ENCODE results near the gene ANKUB1.

ANKUB1 gene

DNA sequence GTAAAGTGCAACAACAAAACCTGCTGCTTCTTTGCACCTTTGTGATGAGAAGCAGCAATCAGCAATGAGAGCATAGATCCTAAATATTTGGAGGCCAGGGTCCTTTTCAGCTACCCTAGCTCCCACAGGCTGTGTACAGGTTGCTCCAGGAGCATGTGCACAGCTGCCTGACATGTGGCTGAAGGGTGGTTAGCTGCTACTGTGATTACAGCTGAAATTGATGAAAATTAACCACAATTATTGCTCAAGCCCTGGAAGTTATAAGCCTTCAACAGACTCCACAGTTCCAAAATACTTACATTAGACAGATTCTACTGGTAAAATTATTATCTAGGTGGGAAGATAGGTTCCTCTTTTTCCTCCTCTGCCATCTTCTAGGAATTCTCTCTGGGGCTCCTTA, 68.6 kb downstream of the ANKUB1 start:
- Histone ChIP-seq H3K9ac (ENCODE audit: low read length) (no peak overlapping the region), H3K9me2 (replicated peaks; ENCODE audit: insufficient read depth, low read length) (no peaks in the 10 kb centered on the region), H4K20me1 (ENCODE audit: low read depth, low read length) (no peaks in the 10 kb centered on the region), H3K9me3 (ENCODE audit: insufficient read depth, low read length) (no peaks in the 10 kb centered on the region), H3K36me3 (ENCODE audit: low read length) (no peaks in the 10 kb centered on the region), H3F3A (ENCODE audit: insufficient read depth) (no peaks in the 10 kb centered on the region), H3K4me3 (ENCODE audit: insufficient read depth, low read length, poor library complexity, severe bottlenecking) (no peak overlapping the region), H3K79me2 (ENCODE audit: insufficient read depth, low read length) (no peaks in the 10 kb centered on the region), H3K27me3 (ENCODE audit: low read length) (no peaks in the 10 kb centered on the region), H3K27ac (ENCODE audit: low read depth, low read length) (no peak overlapping the region), H2AFZ (ENCODE audit: low read depth, low read length, severe bottlenecking) (no peak overlapping the region), H3K4me2 (ENCODE audit: low read depth, low read length, poor library complexity, severe bottlenecking) (no peak overlapping the region)
- TF ChIP-seq, protein P1, sequence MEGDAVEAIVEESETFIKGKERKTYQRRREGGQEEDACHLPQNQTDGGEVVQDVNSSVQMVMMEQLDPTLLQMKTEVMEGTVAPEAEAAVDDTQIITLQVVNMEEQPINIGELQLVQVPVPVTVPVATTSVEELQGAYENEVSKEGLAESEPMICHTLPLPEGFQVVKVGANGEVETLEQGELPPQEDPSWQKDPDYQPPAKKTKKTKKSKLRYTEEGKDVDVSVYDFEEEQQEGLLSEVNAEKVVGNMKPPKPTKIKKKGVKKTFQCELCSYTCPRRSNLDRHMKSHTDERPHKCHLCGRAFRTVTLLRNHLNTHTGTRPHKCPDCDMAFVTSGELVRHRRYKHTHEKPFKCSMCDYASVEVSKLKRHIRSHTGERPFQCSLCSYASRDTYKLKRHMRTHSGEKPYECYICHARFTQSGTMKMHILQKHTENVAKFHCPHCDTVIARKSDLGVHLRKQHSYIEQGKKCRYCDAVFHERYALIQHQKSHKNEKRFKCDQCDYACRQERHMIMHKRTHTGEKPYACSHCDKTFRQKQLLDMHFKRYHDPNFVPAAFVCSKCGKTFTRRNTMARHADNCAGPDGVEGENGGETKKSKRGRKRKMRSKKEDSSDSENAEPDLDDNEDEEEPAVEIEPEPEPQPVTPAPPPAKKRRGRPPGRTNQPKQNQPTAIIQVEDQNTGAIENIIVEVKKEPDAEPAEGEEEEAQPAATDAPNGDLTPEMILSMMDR (IDR thresholded peaks at IDR 0.05; ENCODE audit: insufficient read depth, low read length, poor library complexity, severe bottlenecking): no peak
- no peak for TF ChIP-seq EZH2phosphoT487 (conservative IDR thresholded peaks at IDR 0.05; ENCODE audit: low read length)

GRCh38 chr3:149720918-149721317, 71.4 kb downstream of the ANKUB1 start:
- no peaks in the 10 kb centered on the region for H3K9me3 ChIP-seq (ENCODE audit: insufficient read depth, low read length)
- no peak overlapping the region for H3K27ac ChIP-seq (ENCODE audit: low read depth, low read length)
- H4K20me1 ChIP-seq (ENCODE audit: low read depth, low read length): no peaks in the 10 kb centered on the region
- H3K4me2 ChIP-seq (ENCODE audit: low read depth, low read length, poor library complexity, severe bottlenecking): no peak overlapping the region
- TF ChIP-seq, protein P1 (IDR thresholded peaks at IDR 0.05; ENCODE audit: insufficient read depth, low read length, poor library complexity, severe bottlenecking): no peak
- TF ChIP-seq EZH2phosphoT487 (conservative IDR thresholded peaks at IDR 0.05; ENCODE audit: low read length): no peak
- H3K4me3 ChIP-seq (ENCODE audit: insufficient read depth, low read length, poor library complexity, severe bottlenecking): no peak overlapping the region
- H2AFZ ChIP-seq (ENCODE audit: low read depth, low read length, severe bottlenecking): no peak overlapping the region
- no peaks in the 10 kb centered on the region for H3K9me2 ChIP-seq (replicated peaks; ENCODE audit: insufficient read depth, low read length)
- H3K9ac ChIP-seq (ENCODE audit: low read length): no peak overlapping the region
- no peaks in the 10 kb centered on the region for H3K79me2 ChIP-seq (ENCODE audit: insufficient read depth, low read length)
- H3F3A ChIP-seq (ENCODE audit: insufficient read depth): no peaks in the 10 kb centered on the region
- no peaks in the 10 kb centered on the region for H3K27me3 ChIP-seq (ENCODE audit: low read length)
- H3K36me3 ChIP-seq (ENCODE audit: low read length): no peaks in the 10 kb centered on the region

- no peak for TF ChIP-seq EZH2phosphoT487 (conservative IDR thresholded peaks at IDR 0.05; ENCODE audit: low read length)
- TF ChIP-seq, protein P1 (IDR thresholded peaks at IDR 0.05; ENCODE audit: insufficient read depth, low read length, poor library complexity, severe bottlenecking): peak; percentile 39
- Histone ChIP-seq H3K9ac (ENCODE audit: low read length) (no peak overlapping the region), H3K36me3 (ENCODE audit: low read length) (no peaks in the 10 kb centered on the region), H3K27ac (ENCODE audit: low read depth, low read length) (no peak overlapping the region), H3K9me2 (replicated peaks; ENCODE audit: insufficient read depth, low read length) (no peaks in the 10 kb centered on the region), H3K4me2 (ENCODE audit: low read depth, low read length, poor library complexity, severe bottlenecking) (no peak overlapping the region), H3K27me3 (ENCODE audit: low read length) (no peaks in the 10 kb centered on the region), H2AFZ (ENCODE audit: low read depth, low read length, severe bottlenecking) (peak overlapping the region; percentile 38), H3K9me3 (ENCODE audit: insufficient read depth, low read length) (no peaks in the 10 kb centered on the region), H3K79me2 (ENCODE audit: insufficient read depth, low read length) (no peaks in the 10 kb centered on the region), H3F3A (ENCODE audit: insufficient read depth) (no peaks in the 10 kb centered on the region), H4K20me1 (ENCODE audit: low read depth, low read length) (no peaks in the 10 kb centered on the region), H3K4me3 (ENCODE audit: insufficient read depth, low read length, poor library complexity, severe bottlenecking) (no peak overlapping the region)
Observed at GRCh38 chr3:149717391-149718056, 74.8 kb downstream of the ANKUB1 start.
